Neural cell (in vitro differentiated cells): Measurements from ENCODE around the gene COQ7.

ENCODE experiments used
- EP300 ChIP-seq: fragments of 450-650 bp; conservative IDR thresholded peaks from 2 replicates; pipeline ENCODE4 v1.6.1; 2014; ENCODE audit warnings: antibody characterized with exemption, mild to moderate bottlenecking, moderate library complexity; ENCODE audit not compliant: poor library complexity, severe bottlenecking
- POLR2AphosphoS5 ChIP-seq: IDR thresholded peaks from 2 replicates; pipeline ENCODE4 v1.6.1; 2012
- TAF1 ChIP-seq: IDR thresholded peaks from 2 replicates; pipeline ENCODE4 v1.6.1; 2012; ENCODE audit warnings: low read depth
- TF ChIP-seq, protein P1 (sequence below): fragments of 450-650 bp; IDR thresholded peaks from 2 replicates; pipeline ENCODE4 v1.5.1; 2014; ENCODE audit warnings: antibody characterized with exemption, mild to moderate bottlenecking, moderate library complexity; ENCODE audit not compliant: poor library complexity, severe bottlenecking
- TF ChIP-seq, protein P2 (sequence below): IDR thresholded peaks from 2 replicates; pipeline ENCODE4 v1.6.1; 2012; ENCODE audit warnings: borderline replicate concordance

DNA sequence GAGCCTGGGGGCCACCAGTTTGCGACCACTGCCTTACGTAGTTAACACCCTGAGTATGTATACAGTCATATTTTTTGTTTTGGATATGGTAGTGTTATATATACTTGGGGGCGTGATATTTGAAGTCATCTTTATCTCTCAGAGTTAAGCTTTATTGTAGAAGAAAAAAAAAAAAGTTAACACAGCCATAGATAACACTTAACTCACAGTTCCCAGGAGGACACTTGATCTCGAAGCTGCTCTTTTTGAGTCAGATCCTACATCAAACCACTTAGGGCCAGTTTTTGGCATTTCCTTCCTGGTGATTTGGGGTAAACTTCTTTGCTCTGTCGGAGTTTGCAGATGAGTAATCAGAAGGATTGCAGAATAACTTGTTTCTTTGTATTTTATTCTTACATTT lies 52.1 kb downstream of the COQ7 start:
- TF ChIP-seq TAF1, result no peak
- TF ChIP-seq, protein P1, sequence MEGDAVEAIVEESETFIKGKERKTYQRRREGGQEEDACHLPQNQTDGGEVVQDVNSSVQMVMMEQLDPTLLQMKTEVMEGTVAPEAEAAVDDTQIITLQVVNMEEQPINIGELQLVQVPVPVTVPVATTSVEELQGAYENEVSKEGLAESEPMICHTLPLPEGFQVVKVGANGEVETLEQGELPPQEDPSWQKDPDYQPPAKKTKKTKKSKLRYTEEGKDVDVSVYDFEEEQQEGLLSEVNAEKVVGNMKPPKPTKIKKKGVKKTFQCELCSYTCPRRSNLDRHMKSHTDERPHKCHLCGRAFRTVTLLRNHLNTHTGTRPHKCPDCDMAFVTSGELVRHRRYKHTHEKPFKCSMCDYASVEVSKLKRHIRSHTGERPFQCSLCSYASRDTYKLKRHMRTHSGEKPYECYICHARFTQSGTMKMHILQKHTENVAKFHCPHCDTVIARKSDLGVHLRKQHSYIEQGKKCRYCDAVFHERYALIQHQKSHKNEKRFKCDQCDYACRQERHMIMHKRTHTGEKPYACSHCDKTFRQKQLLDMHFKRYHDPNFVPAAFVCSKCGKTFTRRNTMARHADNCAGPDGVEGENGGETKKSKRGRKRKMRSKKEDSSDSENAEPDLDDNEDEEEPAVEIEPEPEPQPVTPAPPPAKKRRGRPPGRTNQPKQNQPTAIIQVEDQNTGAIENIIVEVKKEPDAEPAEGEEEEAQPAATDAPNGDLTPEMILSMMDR, result no peak
- no peak for TF ChIP-seq POLR2AphosphoS5
- TF ChIP-seq EP300, result no peak
- TF ChIP-seq, protein P2, sequence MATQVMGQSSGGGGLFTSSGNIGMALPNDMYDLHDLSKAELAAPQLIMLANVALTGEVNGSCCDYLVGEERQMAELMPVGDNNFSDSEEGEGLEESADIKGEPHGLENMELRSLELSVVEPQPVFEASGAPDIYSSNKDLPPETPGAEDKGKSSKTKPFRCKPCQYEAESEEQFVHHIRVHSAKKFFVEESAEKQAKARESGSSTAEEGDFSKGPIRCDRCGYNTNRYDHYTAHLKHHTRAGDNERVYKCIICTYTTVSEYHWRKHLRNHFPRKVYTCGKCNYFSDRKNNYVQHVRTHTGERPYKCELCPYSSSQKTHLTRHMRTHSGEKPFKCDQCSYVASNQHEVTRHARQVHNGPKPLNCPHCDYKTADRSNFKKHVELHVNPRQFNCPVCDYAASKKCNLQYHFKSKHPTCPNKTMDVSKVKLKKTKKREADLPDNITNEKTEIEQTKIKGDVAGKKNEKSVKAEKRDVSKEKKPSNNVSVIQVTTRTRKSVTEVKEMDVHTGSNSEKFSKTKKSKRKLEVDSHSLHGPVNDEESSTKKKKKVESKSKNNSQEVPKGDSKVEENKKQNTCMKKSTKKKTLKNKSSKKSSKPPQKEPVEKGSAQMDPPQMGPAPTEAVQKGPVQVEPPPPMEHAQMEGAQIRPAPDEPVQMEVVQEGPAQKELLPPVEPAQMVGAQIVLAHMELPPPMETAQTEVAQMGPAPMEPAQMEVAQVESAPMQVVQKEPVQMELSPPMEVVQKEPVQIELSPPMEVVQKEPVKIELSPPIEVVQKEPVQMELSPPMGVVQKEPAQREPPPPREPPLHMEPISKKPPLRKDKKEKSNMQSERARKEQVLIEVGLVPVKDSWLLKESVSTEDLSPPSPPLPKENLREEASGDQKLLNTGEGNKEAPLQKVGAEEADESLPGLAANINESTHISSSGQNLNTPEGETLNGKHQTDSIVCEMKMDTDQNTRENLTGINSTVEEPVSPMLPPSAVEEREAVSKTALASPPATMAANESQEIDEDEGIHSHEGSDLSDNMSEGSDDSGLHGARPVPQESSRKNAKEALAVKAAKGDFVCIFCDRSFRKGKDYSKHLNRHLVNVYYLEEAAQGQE, result no peak
